ENCODE data around the gene ASB11.
A peak's percentile ranks its signal among the peaks of the same experiment; 100 is the strongest.
"Not testable (repeated sequence)": the region's sequence is repeated elsewhere in the genome, so short reads cannot be mapped to it uniquely, and the experiment has no call there.

ASB11 gene

GRCh38 chrX:15315509-15315908 is at the start of gene ASB11:
ASB11 (minus strand) TSS chrX:15315640; CDS start chrX:15315605, 35 bp downstream.
- no peak for DNase-seq

DNA sequence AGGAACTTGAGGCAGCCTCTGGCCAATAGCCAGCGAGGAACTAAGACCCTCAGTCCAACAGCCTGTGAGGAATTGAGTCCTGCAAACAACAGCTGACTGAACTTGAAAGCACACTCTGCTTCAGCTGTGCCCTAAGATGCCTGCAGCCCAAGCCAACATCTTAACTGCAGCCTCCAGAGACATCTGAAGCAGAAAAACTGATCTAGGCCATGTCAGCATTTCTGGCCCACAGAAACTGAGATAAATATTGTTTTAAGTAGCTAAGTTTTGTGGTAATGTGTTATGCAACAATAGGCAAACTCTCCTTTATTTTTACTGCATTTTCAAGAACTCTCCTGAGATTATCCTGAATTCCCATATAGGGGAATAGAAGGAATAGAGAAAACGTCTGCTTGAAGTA is 44.3 kb upstream of the ASB11 start:
- no peak for DNase-seq

- DNase-seq: no peak
Measured at GRCh38 chrX:15358533-15358932, 43.1 kb upstream of the ASB11 start.

GRCh38 chrX:15356444-15356843 is 41.0 kb upstream of the ASB11 start:
- no peak for DNase-seq

DNA sequence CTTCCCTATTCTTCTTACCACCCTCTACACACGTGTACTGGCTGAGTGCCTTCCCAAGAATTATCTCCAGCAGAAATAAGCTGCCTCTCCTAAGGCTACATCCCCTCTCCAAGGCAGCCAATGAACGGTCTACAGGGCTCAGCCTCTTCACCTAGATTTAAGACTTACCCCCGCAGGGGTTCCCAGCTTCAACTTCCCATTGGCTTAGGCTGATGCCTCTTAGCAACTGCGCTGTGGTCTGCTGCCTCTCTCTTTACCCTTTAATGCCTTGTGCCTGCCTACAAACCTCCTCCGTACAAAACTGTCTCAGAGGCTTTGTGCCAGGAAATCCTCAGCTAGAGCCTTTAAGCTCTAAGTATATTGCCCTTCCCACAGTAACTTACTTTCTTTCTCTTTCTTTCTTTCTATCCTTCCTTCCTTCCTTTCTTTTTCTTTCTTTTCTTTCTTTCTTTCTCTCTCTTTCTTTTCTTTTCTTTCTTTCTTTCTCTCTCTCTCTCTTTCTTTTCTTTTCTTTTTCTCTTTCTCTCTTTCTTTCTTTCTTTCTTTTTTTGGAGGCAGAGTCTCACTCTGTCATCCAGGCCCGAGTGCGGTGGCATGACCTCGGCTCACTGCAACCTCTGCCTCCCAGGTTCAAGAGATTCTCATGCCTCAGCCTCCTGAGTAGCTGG is 35.0 kb upstream of the ASB11 start:
- DNase-seq: no peak

DNA sequence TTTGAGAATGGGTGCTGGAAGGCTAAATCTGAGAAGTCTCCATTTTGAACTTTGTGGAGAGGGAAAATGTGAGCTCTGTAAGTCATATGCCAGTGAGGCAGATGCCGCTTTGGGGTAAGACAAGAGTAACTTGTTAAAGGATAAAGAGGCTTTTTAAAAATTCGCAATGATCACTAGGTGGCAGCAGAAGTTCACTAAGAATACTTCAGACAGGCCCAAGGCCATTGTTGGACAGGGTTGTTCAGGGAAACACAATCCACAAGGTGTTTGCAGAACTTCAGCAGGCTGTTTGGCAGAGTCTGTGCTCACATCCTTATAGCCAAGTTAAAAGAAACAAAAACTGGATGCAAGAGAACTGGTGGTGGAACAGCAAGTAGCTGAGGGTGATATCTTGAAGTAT is 33.6 kb upstream of the ASB11 start:
- peak in 1 of 2 experiments; percentile 1 for DNase-seq

GRCh38 chrX:15345976-15346375 is 30.5 kb upstream of the ASB11 start:
- no peak for DNase-seq

GRCh38 chrX:15344106-15344505 is 28.7 kb upstream of the ASB11 start:
- DNase-seq: no peak

- no peak for DNase-seq
Measured at GRCh38 chrX:15343075-15343476, 27.6 kb upstream of the ASB11 start.

DNA sequence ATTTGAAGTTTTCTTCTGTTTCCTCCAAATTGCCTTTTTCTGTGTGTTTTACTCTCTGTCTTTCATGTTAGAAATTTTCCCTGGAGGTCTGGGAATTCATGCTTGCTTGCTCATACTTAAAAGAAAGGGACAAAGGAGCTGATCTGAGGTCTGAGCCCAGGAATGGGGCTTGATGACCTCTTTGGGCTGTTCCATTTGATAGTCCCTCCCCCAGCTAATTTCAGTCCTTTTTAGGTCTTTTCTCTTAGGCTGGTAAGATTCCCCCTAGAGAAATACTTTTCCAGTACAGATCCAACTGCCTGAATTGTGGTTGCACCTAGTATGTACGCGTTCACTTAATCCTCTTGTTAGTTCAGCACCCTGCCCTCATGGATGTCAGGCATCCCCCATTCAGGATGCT is 25.4 kb upstream of the ASB11 start:
- no peak for DNase-seq

GRCh38 chrX:15336023-15336413 is 20.6 kb upstream of the ASB11 start:
- DNase-seq: no peak

- DNase-seq: peak; percentile 77 to 78
Measured at GRCh38 chrX:15335135-15336022, 19.9 kb upstream of the ASB11 start, which contains the start of gene PIGA. PIGA (minus strand) TSS chrX:15335523; CDS start chrX:15331930, 3,593 bp downstream.

DNA sequence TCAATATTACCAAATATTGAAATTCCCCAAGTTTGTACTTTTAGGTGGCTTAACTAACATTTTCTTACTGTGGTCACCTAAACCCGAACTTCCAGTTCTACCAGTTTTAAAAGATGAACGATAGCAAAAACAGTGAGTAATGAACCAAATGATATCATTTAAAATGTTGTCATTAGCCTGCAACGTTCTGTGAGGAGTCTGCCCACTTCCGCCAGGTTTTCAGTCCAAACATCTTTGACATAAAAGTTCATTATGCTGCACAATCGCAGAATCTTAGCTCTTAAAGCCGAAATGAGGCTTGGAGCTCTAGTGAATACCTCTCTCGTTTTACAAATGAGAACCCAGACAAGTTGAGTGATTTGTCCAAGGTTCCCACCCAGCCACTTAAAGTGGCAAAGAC is 19.1 kb upstream of the ASB11 start:
- no peak for DNase-seq

GRCh38 chrX:15328821-15329220 is 13.4 kb upstream of the ASB11 start:
- no peak for DNase-seq

DNA sequence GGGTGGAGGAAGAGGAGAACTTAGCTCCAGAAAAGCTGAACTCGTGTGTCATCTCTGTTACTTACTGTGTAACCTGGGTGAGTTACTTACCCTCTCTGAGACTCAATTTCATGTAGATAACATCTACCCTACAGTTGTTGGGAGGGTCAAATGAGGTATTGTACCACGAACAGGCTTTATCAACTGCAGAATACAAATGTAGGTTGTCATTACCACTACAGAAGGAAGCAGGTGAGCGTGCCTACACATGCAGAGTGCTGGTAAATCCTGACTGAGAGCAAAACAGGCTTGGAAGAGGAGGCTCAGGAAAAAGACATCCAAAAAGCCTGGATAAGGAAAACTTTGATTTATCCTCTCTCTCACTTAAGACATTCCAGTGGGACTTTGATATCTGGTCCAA is 12.7 kb upstream of the ASB11 start:
- DNase-seq: no peak

- no peak for DNase-seq
Measured at GRCh38 chrX:15322472-15322871, 7.0 kb upstream of the ASB11 start.

GRCh38 chrX:15322072-15322471 is 6.6 kb upstream of the ASB11 start:
- DNase-seq: no peak

- no peak for DNase-seq
Measured at GRCh38 chrX:15321447-15321846, 6.0 kb upstream of the ASB11 start.

DNA sequence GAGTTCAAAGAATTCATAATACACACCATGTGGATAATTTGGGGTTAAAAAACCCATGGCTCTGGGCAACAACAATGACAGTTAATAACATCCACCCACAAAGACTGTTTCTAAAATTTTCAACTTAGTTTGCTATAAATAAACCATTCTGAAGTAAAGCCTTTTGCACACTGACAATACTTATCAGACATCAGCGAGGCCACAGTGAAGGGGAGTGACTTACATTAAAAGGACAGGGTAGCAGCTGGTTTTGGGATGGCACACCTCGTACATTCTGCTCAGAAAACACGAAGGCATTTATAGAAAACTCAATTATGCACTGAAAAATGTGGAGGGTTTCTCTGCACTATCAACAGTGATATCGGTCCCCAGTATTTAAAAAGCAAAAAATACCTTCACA is 4.9 kb upstream of the ASB11 start:
- DNase-seq: no peak

DNA sequence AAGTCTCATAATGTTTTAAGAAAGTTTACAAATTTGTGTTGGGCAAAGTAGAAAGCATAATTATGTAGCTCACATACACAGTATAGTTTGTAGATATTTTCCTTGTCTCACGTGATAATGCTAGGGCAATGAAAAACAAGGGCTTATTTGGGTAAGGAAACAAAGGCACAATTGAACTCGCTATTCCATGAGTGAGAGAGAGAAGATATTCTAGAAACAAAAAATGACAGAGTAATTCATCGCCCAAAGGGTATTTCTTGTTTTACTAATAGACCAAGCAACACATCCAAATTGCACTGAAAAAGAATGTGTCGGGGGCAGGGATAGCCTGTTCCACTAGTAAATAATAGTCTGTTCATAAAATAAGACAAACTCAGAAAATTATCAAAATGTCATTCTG is 3.6 kb upstream of the ASB11 start:
- no peak for DNase-seq

- no peak for DNase-seq
Measured at GRCh38 chrX:15314472-15314871, 968 bp downstream of the ASB11 start.

GRCh38 chrX:15311119-15311518 is 4.3 kb downstream of the ASB11 start:
- DNase-seq: no peak

GRCh38 chrX:15310117-15310516 is 5.3 kb downstream of the ASB11 start:
- DNase-seq: no peak

GRCh38 chrX:15305899-15306298 is 9.5 kb downstream of the ASB11 start:
- DNase-seq: not testable (repeated sequence)

Measured in cerebellar nuclear complex (tissue), 1 donor.